ENCODE data around the gene GPR63.

- TF ChIP-seq CTCF (IDR thresholded peaks at IDR 0.05) (no peak), POLR2A (IDR thresholded peaks at IDR 0.05) (no peak)
Measured at GRCh38 chr6:96861588-96861987, 24.3 kb upstream of the GPR63 start.
